PC-3 (cell line): ENCODE measurements around the gene RGS10. TPM values are rescaled to one million over a fixed set of nuclear protein-coding genes. Genes with fewer than 3 reads are reported as not detected.

Experiments
- ATAC-seq: fragments of 200-7000 bp; cut with Tn5 transposase; 2 replicates; pipeline ENCODE4 v1.9.1; 2020; ENCODE audit warnings: mild to moderate bottlenecking, moderate library complexity
- BruUV-seq: library from RNA; stranded (reverse); fragments of 400-500 nt; replicated peaks from 2 replicates; lab custom pipeline; 2021; lab: Mats Ljungman, UMichigan
- CTCF ChIA-PET: fragments of 300-600 bp; sonication (Branson Sonifier 250); formaldehyde crosslinking; loops from one replicate; lab custom pipeline; 2022; ENCODE audit warnings: antibody characterized with exemption; lab: Charles Lee
- POLR2A ChIA-PET: fragments of 300-600 bp; sonication (Branson Sonifier 250); formaldehyde crosslinking; loops from one replicate; lab custom pipeline; 2022; ENCODE audit warnings: antibody characterized with exemption; ENCODE audit not compliant: unreplicated experiment; lab: Charles Lee
- DNase-seq: peaks from one replicate; pipeline ENCODE4 v3.0.0-alpha.2; 2015
- H2AFZ ChIP-seq: fragments of 300-600 bp; sonication (generic); 2 replicates; pipeline ENCODE4 v1.6.0; 2016; ENCODE audit warnings: antibody characterized with exemption, low read length
- H3F3A ChIP-seq: fragments of 300-600 bp; sonication (generic); one replicate; pipeline ENCODE4 v1.6.0; 2017; ENCODE audit warnings: antibody characterized with exemption, low read length, control low read depth, mild to moderate bottlenecking; ENCODE audit not compliant: unreplicated experiment
- H3K27ac ChIP-seq: fragments of 300-600 bp; sonication (generic); 2 replicates; pipeline ENCODE4 v1.5.1; 2016; ENCODE audit warnings: mild to moderate bottlenecking, low read length
- H3K27me3 ChIP-seq: fragments of 300-600 bp; sonication (generic); 2 replicates; pipeline ENCODE4 v1.6.1; 2016; ENCODE audit warnings: low read length, mixed read lengths
- H3K36me3 ChIP-seq: fragments of 300-600 bp; sonication (generic); 2 replicates; pipeline ENCODE4 v1.6.1; 2016; ENCODE audit warnings: low read depth, mixed run types, low read length, mixed read lengths
- H3K4me1 ChIP-seq: fragments of 300-600 bp; sonication (generic); 2 replicates; pipeline ENCODE4 v1.5.1; 2016; ENCODE audit warnings: low read length; ENCODE audit not compliant: insufficient read depth
- H3K4me2 ChIP-seq: fragments of 300-600 bp; sonication (generic); 2 replicates; pipeline ENCODE4 v1.6.0; 2016; ENCODE audit warnings: low read length
- H3K4me3 ChIP-seq: fragments of 300-600 bp; sonication (generic); 2 replicates; pipeline ENCODE4 v1.5.1; 2016; ENCODE audit warnings: mild to moderate bottlenecking, low read length, mixed read lengths
- H3K79me2 ChIP-seq: fragments of 300-600 bp; sonication (generic); 2 replicates; pipeline ENCODE4 v1.6.1; 2017; ENCODE audit warnings: low read length, mixed read lengths
- H3K9ac ChIP-seq: fragments of 300-600 bp; sonication (generic); 2 replicates; pipeline ENCODE4 v1.6.0; 2016; ENCODE audit warnings: mild to moderate bottlenecking, low read length
- H3K9me2 ChIP-seq: fragments of 300-600 bp; sonication (generic); replicated peaks from 2 replicates; pipeline ENCODE4 v1.6.1; 2016; ENCODE audit warnings: mixed run types, low read length, mixed read lengths
- H3K9me3 ChIP-seq: fragments of 300-600 bp; sonication (generic); 2 replicates; pipeline ENCODE4 v1.6.1; 2016; ENCODE audit warnings: low read length, mixed read lengths
- H4K20me1 ChIP-seq: fragments of 300-600 bp; sonication (generic); 2 replicates; pipeline ENCODE4 v1.6.1; 2016; ENCODE audit warnings: low read length, mixed read lengths
- EZH2 ChIP-seq: fragments of 300-600 bp; sonication (generic); IDR thresholded peaks from one replicate; pipeline ENCODE4 v1.6.1; 2017; ENCODE audit warnings: antibody characterized with exemption, mild to moderate bottlenecking, low read length; ENCODE audit not compliant: unreplicated experiment
- EZH2phosphoT487 ChIP-seq: fragments of 300-600 bp; sonication (generic); IDR thresholded peaks from 2 replicates; pipeline ENCODE4 v1.6.1; 2018; ENCODE audit warnings: mild to moderate bottlenecking, antibody characterized with exemption, low read length, borderline replicate concordance
- intact Hi-C: fragments of 100-400 bp; cut with micrococcal nuclease; formaldehyde crosslinking; loops from 2 replicates; pipeline ENCODE4 v1.9.0; 2023
- total RNA-seq: library from RNA; depleted of rRNA; stranded (reverse); fragments of >200 nt; gene quantifications from 2 replicates; pipeline ENCODE4 v1.2.3, GENCODE V29; 2014
- TF ChIP-seq, protein P1 (sequence below): fragments of 300-600 bp; sonication (generic); conservative IDR thresholded peaks from 2 replicates; pipeline ENCODE4 v1.5.1; 2017; ENCODE audit warnings: antibody characterized with exemption, low read depth, mild to moderate bottlenecking, low read length

RGS10 gene
- total RNA-seq, 1 experiment from 2014 or later = 27.6 TPM

DNA sequence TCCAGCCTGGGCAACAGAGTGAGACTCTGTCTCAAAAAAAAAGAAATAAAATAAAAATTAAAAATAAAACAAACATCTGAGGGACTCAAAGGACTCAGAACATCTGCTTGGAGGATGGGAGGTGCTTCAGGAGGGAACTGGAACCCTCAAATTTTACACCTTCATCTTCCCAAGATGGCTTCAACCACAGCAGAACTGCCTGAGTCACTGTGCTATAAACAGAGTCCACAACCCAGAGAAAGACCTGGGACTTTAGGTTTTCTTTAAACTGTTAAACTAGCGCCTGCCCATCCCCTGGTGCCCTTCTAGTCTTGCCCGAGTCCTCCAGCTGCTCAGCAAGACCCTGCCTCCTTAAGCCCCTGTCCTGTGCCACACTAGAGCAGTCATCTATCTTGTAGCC lies 40.8 kb downstream of the RGS10 start:
- BruUV-seq = no TSS peak
- no peak overlapping the region for H3K9ac ChIP-seq
- TF ChIP-seq EZH2 (no peak), EZH2phosphoT487 (no peak)
- TF ChIP-seq, protein P1, sequence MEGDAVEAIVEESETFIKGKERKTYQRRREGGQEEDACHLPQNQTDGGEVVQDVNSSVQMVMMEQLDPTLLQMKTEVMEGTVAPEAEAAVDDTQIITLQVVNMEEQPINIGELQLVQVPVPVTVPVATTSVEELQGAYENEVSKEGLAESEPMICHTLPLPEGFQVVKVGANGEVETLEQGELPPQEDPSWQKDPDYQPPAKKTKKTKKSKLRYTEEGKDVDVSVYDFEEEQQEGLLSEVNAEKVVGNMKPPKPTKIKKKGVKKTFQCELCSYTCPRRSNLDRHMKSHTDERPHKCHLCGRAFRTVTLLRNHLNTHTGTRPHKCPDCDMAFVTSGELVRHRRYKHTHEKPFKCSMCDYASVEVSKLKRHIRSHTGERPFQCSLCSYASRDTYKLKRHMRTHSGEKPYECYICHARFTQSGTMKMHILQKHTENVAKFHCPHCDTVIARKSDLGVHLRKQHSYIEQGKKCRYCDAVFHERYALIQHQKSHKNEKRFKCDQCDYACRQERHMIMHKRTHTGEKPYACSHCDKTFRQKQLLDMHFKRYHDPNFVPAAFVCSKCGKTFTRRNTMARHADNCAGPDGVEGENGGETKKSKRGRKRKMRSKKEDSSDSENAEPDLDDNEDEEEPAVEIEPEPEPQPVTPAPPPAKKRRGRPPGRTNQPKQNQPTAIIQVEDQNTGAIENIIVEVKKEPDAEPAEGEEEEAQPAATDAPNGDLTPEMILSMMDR = no peak

DNA sequence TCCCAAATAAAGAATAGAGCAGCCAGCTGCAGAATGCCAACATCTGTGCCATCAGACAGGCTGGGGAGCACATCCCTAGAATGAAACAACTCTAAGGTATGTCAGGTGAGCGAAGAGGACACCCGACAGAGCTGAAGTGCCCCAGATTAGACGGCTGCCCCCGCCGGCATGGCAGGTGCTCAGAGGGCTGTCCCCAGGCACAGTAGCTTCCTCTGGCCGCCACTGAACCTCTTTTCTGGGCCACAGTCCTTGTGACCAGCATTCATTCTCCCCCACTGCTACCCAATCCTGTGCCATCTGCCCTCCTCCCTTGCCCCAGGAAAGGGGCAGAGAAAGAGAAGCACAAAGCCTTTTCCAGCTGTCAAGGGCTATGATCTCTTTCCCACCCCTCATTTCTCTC lies 41.7 kb downstream of the RGS10 start:
- TF ChIP-seq, protein P1 = no peak
- TF ChIP-seq EZH2phosphoT487 (no peak), EZH2 (no peak)
- Histone ChIP-seq H3K27ac (no peak overlapping the region), H3K9me2 (no peaks in the 10 kb centered on the region), H3K4me2 (no peak overlapping the region), H3K27me3 (no peaks in the 10 kb centered on the region), H3K36me3 (no peaks in the 10 kb centered on the region; the same call in 1 of the 2 replicates), H3K9ac (no peak overlapping the region), H3K4me3 (no peak overlapping the region), H3F3A (no peaks in the 10 kb centered on the region), H4K20me1 (no peaks in the 10 kb centered on the region), H3K4me1 (no peaks in the 10 kb centered on the region), H2AFZ (no peak overlapping the region), H3K79me2 (no peaks in the 10 kb centered on the region), H3K9me3 (no peaks in the 10 kb centered on the region)
- no TSS peak for BruUV-seq
- no peak for ATAC-seq
- ChIA-PET CTCF (no interaction called here), POLR2A (no interaction called here)
- intact Hi-C loops = no loop called here
- no peak for DNase-seq

More for the DNA sequence above, 40.8 kb downstream of the RGS10 start:
- Histone ChIP-seq H3K79me2 (no peaks in the 10 kb centered on the region), H3K27ac (no peak overlapping the region), H3K4me2 (no peak overlapping the region), H3K36me3 (no peaks in the 10 kb centered on the region; the same call in 1 of the 2 replicates), H3K4me1 (no peaks in the 10 kb centered on the region), H3K9me2 (no peaks in the 10 kb centered on the region), H3K27me3 (no peaks in the 10 kb centered on the region), H4K20me1 (no peaks in the 10 kb centered on the region), H3F3A (no peaks in the 10 kb centered on the region), H3K9me3 (no peaks in the 10 kb centered on the region), H3K4me3 (no peak overlapping the region), H2AFZ (no peak overlapping the region)
- POLR2A ChIA-PET = no interaction called here
- CTCF ChIA-PET = no interaction called here
- ATAC-seq = no peak
- no peak for DNase-seq
- intact Hi-C loops = no loop called here

DNA sequence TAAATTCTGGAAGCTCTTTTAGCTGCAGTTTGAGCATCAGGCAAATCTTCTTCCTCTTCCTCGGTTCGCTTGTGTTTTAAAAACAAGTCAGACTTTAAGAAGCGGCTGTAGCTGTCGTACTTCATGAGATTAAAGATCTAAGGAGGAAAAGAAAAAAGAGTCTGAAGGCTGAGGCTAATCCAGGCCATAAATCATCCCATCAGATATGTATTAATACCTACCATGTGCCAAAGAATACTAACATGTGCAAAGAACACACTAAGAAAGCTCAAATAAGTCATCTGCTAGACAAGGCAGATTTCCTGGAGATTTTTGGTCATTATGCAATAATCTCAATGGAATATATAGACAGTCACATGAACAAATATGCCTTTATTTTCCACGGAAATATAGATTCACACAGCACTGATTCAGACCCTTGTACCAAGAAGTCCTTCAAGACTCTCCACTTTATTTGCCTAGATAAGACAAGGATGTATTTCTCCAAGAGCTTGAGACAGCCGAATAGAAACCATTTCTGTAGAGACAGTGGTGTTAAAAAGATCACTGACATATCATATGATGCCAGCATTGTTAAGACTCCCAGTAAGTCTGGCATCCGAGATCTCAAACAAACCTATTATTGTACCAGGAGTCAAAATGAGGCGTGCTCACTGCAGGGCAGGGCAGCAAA lies 42.3 kb downstream of the RGS10 start:
- CTCF ChIA-PET = no interaction called here
- BruUV-seq = no TSS peak
- POLR2A ChIA-PET = no interaction called here
- no peaks in the 10 kb centered on the region for H3K27me3 ChIP-seq
- DNase-seq (no peak), ATAC-seq (no peak)
- TF ChIP-seq EZH2phosphoT487 (no peak), EZH2 (no peak)
- TF ChIP-seq, protein P1 = no peak
- H2AFZ ChIP-seq = no peak overlapping the region
- H3K4me2 ChIP-seq = no peak overlapping the region
- no peak overlapping the region for H3K4me3 ChIP-seq
- no peaks in the 10 kb centered on the region; the same call in 1 of the 2 replicates for H3K36me3 ChIP-seq
- no peak overlapping the region for H3K9ac ChIP-seq
- H3K79me2 ChIP-seq = no peaks in the 10 kb centered on the region
- peaks cover 4% of the 10 kb centered on the region for H3K4me1 ChIP-seq
- H3K27ac ChIP-seq = no peak overlapping the region
- H4K20me1 ChIP-seq = no peaks in the 10 kb centered on the region
- intact Hi-C loops = no loop called here
- no peaks in the 10 kb centered on the region for H3K9me2 ChIP-seq
- no peaks in the 10 kb centered on the region for H3F3A ChIP-seq
- no peaks in the 10 kb centered on the region for H3K9me3 ChIP-seq
